ENCODE data around the gene BICD1.

DNA sequence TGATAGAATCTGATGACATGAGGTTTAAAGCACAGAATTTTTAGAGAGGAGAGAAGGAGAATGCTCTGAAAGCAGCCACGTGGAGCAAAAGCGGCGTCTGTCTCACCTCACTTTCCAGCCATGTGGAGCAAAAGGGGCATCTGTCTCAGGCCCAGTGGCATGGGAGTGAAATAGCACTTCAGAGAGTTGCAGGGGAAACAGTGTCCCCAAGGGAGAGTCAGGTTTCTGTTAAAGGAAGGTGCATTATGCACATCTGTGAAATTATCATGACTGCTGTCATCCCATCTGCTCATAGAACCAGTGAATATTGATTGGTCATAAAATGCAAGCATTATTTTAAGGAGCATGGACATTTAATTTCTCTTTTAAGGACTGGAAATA, 124.0 kb downstream of the BICD1 start:
- TF ChIP-seq, protein P1, sequence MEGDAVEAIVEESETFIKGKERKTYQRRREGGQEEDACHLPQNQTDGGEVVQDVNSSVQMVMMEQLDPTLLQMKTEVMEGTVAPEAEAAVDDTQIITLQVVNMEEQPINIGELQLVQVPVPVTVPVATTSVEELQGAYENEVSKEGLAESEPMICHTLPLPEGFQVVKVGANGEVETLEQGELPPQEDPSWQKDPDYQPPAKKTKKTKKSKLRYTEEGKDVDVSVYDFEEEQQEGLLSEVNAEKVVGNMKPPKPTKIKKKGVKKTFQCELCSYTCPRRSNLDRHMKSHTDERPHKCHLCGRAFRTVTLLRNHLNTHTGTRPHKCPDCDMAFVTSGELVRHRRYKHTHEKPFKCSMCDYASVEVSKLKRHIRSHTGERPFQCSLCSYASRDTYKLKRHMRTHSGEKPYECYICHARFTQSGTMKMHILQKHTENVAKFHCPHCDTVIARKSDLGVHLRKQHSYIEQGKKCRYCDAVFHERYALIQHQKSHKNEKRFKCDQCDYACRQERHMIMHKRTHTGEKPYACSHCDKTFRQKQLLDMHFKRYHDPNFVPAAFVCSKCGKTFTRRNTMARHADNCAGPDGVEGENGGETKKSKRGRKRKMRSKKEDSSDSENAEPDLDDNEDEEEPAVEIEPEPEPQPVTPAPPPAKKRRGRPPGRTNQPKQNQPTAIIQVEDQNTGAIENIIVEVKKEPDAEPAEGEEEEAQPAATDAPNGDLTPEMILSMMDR (IDR thresholded peaks at IDR 0.05) = no peak
- no peak for TF ChIP-seq POLR2A (IDR thresholded peaks at IDR 0.05)

Measured in right lobe of liver (tissue), 4 donors.